ENCODE data around the gene NWD2.

Gene NWD2

DNA sequence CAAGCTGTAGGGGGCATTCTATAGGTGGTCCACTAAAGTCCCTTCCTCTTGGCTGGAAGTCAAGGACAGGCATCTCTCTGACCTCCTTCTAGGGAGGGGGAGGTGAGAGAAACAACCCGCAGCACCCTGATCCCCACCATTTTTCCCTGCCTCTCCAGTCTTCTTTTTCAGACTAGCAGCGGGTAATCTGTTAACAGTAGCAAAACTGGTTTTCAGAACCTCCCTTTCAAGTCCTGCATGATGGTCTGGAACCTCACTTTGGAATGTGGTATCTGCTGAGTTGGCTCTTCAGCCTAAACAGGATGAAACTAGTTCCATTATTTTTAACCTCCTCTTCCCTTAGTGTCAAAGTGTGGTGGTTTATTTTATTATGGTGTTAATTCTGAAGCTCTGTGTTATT, 196.0 kb downstream of the NWD2 start:
- no peak for DNase-seq

DNA sequence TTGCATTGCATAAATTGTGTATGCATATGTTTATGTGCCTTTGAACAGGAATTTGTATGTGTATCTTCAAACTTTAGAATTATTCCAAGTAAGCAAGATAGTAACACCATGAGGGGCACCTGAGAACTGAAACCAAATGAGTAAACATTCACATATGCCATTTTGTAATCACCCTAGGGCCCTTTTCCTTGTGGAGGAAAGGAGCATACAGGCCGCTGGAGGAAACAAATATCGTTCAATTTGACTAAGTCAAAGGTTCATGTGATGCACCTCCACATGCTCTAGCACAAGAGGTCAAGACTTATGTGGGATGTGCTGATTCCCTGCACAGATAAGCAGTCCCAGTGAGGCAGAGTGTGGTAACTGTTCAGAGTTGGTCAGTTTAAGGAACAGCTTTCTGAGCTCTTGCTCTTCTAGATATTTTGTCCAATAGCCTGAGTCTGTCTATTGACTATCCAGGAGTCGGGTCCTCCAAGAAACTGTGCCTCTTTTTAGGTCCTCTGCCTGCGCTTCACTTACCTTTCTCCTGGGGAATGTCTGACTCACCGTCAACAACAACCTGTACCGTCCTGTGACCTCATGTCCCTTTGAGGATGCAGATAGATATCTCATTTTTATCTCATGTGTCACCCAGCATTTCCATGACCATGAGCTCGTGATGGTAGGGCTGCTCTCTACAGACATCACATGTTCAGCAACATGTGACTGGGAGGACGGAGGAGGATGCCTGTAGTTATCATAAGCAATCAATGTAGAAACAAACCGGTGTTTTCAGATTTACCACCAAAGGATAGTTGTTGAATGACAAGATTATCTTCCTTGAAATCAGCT, 196.9 kb downstream of the NWD2 start:
- no peak for DNase-seq

DNA sequence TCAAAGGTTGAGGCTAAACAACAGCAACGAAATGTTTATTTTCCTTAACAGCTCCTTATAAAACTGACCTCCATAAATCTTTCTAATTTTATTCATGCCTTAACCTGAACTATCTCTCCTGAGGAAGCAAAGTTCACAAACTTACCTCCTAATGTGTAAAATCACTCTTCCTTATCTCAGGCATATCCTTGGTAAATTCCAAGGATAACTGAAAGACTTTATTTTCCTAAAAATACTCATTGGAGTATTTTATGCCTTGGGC, 197.4 kb downstream of the NWD2 start:
- no peak for DNase-seq

DNA sequence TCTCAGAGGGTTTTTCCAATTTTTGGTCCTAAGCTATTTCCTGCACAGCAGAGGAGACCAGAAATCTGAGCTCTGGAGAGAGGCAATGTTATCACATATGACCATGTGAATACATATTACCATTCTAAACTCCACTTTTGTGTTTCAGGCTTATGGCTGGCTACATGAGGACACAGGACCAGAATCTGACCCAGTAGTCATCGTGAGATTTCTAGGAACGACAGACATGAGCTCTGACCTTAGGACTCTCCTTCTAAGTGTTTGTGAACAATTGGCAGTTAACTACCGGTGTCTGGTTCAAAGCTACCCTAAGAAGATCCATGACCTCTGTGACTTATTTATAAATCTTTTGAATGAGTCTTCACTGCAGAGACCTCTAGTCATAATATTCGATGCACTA, 198.6 kb downstream of the NWD2 start:
- no peak for DNase-seq

DNA sequence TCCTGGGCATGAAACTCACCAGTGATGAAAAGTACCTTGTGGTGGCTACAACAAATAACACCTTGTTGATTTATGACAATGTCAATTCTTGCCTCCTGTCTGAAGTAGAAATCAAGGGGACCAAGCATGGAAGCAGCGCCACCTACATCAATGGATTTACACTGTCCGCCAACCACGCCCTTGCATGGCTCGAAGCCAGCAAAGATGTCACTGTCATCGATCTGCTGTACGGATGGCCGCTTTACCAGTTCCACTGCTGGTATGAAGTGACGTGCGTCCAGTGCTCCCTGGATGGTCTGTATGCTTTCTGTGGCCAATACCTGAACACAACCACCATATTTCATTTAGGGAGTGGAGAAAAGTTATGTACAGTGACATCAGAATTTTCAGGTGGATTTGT, 200.5 kb downstream of the NWD2 start:
- no peak for DNase-seq

DNA sequence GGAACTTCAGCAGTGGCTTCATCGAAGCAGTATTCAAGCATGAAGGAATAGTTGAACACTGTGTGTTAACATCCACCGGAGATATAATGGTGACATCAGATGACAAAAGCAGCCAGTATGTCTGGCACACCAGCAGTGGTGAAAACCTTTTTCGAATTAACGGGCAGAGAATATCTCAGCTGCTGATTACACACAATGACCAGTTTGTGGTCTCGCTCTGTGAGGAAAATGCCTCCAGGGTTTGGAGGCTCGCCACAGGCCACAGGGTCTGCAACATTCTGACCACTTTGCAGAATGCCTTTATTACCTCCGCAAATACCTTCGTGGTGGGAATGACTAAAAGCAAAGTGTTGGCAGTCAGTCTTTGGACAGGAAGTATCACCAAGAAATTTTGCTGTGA, 201.5 kb downstream of the NWD2 start:
- no peak for DNase-seq

DNA sequence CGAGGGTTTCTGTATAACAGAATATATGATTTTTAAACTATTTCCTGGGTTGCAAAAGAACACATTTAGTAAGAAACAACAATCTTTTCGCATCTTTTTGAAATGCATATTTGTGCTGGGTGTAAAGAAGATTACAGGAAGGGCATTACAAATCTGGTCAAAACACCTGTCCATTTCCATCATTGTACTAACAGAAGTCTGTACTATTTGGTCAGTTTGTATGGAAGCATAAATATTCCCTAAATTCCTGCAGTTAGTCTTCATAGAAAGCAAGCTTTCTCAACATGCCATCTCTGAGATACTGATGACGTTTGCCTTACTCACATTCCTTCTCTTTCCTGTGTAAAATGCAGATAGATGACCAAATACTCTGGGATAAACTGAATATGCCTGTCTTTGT, 203.3 kb downstream of the NWD2 start:
- DNase-seq = no peak

DNA sequence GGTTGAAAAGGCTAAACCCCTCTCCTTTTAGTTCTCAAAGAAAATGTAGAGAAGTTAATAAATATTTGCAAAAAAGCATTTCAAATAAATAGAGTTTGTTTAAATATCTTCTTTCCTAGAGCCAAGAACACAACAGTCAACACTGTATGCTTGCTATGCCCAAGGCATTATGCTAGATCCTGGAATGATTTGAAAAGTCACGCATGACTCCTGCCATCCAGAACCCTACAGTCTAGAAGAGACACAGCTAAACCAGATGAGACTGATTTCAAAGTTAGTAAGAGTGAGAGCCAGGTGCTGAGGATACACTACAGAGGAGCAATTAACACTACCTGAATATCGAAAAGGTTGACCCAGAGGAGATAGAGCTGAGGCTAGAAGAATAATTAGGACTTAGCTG, 205.8 kb downstream of the NWD2 start:
- no peak for DNase-seq

DNA sequence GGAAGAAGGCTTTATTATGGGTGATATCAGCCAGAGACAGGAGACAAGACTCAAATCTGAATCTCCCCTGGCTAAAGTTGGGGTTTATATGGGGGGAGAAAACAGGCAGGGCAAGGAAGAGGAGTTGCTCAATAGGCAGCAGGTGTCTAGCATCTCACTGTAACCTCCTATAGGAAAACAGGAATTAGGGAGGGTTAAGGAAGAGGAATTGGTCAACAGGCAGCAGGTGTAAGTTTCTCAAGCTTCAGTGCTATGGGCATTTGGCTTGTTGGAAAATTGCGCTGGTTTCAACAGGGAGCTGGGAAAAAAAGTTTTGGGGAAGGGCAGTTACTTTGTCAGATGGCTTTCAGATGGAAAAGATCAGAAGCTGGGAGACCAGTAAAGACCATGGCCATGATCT, 206.4 kb downstream of the NWD2 start:
- DNase-seq = no peak

DNA sequence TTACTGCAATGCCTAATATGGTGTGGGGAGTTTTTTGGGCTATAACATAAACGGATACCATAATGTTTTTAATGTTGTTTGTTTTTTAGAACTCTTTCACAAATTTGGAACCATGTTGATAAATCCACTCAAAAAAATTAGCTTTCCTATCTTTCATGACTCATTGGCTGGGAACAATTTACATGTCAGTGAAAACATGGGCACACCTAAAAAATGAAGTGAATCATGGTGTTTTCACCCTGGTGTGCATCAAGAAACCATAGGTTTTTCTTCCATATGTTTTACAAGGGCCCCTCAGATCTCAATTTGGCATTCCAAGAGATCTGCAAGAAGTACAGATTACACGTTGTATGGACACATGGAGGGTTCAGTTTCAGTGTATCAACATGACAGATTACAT, 207.1 kb downstream of the NWD2 start:
- DNase-seq = no peak

DNA sequence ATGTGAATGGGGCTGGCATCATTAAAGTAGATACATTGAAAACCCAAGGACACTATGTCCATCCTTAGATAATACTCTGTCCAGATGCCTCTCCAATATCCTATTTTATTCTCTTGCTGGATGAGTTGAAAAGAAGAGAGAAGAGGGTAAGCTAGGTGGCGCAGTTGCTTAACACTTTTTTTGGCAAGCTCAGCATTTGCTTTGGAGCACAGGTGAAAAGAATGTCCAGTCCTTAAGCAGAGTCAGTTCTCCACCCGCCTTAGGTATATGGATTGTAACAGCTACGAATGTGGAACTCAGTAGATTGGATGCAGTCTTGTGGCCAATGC, 208.4 kb downstream of the NWD2 start:
- DNase-seq = peak; percentile 59

DNA sequence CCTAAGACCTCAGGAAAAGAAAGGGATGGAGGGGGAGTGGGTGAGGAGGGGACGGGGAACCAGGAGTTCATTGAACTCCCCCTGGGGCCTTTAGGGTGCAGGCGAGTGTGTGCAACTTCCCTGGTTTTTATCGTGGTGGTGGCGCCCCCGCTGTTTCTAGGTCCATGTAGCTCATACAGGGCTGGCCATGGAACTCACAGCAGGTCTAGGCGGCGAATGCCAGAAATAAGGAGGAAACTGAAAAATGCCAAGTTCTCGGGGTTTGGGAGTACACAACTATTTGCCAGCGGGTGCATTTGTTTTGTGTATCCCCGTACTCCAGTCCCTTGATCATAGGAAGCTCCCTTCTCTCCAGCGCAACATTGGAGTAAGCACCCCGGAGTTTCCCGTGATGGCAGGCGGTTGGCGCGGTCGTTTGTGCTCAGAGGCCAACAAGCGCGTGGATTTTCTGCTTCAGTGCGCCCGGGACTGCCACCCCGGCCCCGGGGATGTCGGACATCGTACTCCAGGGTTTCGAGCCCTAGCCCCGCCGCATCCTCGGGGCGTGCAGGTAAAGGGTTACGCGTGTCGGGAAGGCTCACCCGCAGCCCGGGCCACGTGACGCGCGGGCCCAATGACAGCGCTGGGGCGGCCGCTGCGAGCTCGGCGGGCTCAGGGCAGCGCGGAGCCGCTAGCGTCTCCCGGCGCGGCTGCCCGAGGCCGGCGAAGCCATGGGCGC, 208.9 kb downstream of the NWD2 start:
- DNase-seq = peak; percentile 13

DNA sequence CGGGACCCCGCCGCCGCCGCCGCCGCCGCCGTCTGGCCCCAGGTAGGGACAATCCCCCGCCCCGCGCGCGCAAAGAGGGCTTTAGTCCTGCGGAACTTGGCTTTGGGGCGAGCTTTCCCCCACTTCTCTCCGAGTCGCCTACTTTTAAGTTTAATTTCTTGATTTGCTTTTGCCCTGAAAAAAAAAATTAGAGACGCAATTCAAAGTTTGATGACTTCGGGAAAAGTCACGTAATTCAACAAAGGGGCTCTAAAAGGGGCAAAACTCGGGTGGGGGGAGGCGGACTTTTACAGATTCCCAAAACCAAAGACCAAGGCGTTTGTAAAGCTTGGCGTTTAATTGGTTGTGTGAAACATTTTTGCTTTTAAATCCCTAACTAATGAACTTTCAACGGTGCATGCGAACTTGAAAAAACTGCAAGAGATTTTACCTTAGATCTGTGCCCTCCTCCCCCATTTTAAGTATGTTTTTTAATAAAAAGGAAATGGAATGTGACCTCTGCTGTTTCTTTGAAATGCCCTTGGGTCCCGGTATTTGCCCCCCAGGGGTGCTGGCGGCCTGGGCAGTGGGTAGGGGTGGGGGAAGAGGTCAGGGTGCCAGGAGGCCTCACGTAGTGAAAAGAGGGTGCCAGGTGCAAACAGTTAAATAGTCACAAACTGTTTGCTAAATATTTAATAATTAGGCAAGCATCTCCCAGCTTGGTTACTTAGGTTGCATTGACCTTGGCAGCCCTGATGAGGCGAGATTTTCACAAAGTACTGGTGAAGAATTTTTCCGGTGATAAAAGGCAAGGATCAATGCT, 209.7 kb downstream of the NWD2 start:
- no peak for DNase-seq

DNA sequence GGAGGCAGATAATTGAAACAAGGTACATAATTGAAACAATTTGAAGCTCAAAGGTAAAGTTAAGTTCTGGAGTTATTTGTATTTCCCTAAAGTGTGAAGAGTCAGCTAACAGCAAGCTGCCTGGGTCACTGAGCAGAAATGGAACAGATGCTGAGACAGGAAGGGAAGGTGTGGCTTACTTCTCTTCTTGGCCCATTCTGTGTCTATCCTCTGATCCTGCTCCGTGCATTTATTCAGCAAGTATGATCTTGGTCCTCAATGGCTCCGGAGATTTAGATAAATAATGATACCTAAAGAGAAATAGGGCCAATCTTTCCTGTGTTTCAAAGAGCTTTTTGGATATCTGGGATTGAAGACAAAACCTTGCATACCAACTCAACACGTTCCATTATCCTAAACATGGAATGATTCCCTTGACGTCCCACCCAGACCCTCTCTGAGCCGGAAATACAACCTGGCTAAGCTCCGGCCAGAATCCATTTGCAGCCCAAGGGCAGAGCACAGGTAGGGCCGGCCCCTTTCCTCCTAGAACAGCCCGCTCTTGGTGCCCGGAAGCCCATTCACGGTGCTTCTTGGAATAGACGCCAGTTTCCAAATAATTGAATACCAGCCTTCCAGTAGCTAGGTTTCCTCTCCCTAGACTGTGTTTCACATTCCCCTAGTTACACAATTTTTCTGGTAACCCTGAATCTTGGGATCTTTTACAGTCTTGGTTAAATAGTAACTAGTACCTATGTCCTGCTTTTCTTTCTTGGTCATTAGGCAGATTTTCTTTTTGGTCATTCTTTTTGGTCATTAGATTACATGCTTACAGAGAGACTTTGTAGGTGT, 211.0 kb downstream of the NWD2 start:
- DNase-seq = no peak

DNA sequence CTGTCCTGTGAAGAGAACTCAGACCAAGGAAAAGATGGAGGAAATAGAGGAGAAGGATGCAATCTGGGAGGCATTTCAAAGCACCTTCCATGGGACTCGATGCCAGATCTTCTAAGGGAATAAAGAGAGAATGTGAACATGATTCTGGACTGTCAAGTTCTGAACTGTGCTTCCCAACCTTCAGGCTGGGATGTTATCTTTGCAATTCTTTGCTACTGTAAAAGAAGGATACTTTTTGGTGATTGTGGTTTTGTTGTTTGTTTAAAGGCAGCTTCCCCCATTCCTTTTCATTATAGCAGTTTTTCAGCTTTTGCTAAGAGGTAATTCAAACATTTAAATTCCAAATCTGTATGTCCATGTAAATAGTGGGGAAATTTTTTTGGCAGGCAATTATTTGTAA, 217.3 kb downstream of the NWD2 start:
- no peak for DNase-seq

DNA sequence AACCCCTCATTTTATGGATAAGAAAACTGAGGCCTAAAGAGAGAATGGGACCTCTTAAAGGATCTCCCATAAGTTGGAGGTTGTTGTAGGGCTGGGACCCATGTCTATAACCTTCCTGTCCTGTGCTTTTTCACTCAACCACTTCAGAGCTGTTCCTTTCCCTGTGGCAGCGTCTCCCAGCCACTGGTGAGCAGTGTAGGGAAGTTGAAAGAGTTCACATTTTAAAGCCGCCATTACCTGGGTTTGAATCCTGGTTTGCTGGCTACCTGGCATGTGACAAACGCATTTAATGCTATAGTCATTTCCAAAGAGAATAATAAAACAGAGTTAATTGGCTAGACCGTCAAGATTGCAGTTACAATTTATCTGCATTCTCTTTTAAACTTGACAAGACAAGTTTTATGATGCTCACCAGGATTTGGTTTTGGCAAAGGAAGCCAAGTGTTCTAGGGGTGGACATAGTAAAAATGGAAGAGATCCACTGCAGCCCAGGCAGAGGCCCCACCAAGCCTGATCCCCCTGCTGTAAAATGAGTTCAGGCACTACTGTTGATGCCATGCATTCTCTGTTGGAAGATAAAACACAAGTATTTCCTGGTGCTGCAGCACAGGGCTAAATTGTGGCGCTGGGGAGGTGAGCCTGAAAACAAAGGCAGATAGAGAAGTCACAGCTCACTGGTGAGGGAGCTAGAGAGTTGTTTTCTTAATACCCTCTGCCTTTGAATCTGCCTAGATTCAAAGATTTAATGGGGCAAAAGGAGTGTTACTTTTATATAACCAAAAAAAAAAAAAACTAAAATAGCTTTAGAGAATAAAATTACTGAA, 218.7 kb downstream of the NWD2 start:
- no peak for DNase-seq

DNA sequence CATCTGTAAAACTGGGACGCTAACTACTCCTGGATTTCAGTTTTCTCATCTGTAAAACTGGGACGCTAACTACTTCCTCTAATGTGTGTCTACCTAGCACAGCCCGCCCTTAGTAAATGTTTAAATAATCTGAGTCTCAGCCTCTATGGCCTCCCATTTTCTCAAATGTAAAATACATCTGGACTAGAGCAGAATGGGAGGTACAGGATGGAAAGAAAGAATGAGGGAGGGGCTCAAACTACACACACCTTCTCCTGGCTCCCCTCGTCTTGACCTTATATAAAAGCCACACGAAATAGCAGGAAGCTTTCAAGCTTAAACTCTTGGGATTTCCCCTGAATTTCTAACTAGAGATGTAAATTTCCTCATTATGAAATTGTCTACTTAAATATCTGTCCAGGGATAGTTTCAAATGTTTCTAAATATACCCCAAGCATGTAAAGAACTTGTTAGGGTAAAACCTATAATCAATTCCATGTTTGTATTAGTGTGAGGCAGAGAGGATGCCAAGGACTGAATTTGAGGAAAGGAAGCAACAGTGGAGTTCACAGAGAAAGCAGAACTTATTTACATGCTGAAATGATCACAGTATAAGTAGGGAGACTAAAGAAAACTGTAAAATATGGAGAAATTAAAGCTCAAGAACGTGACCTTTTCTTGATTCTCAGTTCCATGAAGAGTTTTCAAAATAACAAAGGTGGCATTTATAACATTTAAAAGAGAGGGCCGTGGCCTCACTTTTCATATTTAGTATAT, 220.0 kb downstream of the NWD2 start:
- DNase-seq = no peak

DNA sequence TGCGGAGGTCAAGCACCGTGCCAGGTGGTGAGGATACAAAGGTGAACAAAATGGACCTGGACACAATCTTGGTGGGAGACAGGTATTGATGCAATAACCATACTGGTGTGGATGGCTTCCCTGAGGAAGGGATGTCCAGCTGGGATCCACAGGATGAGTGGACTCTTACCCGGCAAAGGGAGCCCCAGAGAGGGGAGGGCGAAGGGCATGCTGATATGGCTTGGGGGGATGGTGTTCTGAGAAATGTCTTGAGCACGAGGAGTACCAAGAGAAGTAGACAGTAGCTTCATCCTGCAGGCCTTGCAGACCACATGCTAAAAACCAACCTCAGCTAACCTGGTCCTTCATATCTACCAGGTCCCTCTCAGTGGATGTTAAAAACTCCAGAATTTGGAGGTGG, 220.8 kb downstream of the NWD2 start:
- DNase-seq = no peak

DNA sequence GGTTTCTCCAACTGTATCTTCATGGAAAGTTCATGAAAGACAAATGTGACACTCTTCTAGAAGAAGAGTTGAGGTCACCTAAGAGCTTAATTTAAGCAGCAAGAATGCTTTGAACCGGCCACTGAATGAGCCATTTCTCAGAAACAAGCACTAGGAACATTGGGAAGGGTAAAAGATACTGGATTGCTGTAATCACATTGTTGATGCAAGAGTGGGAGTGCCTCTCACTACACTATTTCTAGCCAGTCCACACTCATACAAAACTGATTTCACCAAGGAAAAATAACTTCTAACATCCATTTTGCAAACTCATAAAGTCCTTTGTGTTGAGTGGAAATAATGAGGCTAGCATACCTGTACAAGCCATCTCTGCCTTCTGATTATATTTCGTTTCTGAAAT, 221.3 kb downstream of the NWD2 start:
- no peak for DNase-seq

DNA sequence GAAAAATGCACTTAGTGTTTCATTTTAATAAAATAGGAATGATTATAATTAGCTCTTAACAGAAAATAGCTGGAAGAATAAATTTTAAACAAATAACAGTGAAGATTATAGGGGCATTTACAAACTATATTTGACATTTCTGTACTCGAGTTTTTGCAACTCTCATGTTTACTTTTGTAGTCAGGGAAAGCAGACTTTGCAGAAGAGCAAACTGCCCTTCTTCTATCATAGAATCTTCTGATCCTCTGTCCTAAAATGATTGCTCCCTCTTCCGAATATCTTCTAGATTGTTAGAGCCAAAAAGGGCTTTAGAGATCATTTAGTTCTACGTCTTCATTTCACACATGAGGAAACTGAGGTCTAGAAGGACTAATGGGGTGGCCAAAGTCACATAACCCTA, 222.7 kb downstream of the NWD2 start:
- no peak for DNase-seq

DNA sequence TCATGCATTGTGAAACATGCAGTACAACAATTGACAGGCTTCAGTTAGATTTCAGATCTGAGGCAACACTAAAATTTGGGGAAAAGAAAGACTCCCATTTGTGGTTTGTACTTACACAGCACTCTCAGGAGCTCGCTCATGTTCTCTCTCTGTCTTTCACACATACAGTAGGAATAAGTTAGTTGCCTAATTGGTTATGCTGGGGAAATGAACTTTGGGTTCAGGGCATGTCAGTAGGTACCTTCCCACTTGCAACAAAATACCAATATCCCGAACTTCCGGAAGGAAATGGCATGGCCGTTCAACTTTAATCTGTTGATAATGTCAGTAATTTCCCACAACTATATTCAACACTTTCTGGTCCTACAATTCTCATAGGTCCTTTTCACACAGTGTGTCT, 223.3 kb downstream of the NWD2 start:
- no peak for DNase-seq

DNA sequence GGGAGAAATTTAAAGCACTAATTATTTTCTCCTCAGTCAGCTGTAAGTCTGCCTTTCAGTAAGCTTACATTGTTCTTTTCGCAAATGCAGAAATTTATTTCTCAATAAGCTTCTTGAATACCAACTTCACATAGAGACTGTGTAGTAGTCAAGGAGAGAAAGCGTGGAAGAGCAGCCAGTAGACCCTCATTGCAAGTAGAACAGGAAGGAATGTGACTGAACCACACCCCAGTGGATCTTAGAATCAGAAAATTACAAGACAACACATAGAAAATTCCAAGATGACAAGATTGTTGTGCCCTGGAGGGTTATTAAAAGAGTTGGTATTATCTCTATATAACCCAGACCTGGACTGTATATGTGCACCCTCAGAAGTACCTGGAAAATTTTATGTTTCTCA, 224.7 kb downstream of the NWD2 start:
- no peak for DNase-seq

Measured in NCI-H1105 (cell line).